Hematopoietic multipotent progenitor cell treated with erythropoietin and hydrocortisone succinate and interleukin-3 and kit ligand, for 17 days (in vitro differentiated cells): ENCODE results near the gene SSU72.
"Not testable (repeated sequence)": the region's sequence is repeated elsewhere in the genome, so short reads cannot be mapped to it uniquely, and the experiment has no call there.

Source experiments
- DNase-seq: peaks from one replicate; pipeline ENCODE4 v3.0.0-alpha.2; 2015; ENCODE audit warnings: low spot score

SSU72 gene

DNA sequence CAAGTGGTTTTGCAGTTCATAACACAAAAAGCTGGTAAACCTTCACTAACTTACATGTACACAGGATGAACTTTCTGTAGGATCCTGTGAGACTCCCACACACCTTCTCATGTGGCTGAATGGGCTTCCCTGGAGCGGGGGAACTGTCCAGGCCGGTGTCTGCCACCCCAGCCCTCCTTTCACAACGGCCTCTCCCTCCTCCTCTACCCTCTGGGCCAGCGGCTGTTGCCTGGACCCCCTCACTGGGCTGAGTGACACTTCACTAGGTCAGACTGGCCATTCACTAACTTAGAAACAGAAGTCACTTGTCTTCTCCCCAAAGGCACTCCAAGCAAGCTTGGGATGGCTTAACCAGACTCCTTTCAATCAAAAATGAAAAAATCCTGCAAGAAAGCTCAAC lies 16.1 kb downstream of the SSU72 start:
- no peak for DNase-seq

DNA sequence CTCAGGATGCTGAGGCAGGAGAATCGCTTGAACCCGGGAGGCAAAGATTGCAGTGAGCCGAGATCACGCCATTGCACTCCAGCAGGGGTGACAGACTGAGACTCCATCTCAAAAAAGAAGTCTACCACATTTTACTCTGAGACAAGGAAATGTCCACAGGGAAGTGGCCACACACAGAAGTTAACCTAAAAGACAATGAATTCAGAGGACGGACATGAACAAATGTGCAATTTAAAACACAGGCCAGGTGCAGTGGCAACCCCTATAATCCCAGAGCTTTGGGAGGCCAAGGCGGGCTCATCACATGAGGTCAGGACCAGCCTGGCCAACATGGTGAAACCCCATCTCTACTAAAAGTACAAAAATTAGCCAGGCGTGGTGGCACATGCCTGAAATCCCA lies 17.0 kb downstream of the SSU72 start:
- DNase-seq: not testable (repeated sequence)

DNA sequence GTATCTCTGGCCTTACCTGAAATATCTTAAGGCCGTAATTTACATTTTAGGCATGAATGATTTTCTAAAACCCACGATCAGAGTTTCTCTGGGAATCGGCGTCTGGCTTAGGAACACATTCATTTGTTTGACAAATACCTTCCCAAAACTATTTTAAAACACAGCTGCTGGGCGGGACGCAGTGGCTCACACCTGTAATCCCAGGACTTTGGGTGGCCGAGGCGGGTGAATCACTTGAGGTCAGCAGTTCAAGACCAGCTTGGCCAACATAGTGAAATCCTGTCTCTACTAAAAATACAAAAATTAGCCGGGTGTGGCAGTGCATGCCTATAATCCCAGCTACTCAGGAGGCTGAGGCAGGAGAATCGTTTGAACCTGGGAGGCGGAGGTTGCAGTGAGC lies 17.7 kb downstream of the SSU72 start:
- not testable (repeated sequence) for DNase-seq

DNA sequence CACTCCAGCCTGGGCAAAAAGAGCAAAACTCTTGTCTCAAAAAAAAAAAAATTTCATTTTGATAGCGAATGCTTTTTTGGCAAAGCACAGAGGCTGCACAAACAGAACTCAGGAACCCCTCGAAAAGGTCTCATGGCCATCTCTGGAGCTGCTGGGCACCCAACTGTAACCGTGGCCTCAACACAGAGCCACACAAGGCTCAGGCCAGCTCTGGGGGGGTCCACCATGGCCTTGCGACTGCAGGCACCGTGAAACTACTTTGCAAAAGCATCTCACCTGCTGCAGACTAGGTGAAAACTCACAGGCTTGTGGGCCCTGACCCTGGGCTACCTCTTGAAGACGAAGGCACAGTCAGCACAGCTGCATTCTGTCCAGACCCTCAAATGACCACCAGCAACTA lies 18.2 kb downstream of the SSU72 start:
- DNase-seq: no peak

DNA sequence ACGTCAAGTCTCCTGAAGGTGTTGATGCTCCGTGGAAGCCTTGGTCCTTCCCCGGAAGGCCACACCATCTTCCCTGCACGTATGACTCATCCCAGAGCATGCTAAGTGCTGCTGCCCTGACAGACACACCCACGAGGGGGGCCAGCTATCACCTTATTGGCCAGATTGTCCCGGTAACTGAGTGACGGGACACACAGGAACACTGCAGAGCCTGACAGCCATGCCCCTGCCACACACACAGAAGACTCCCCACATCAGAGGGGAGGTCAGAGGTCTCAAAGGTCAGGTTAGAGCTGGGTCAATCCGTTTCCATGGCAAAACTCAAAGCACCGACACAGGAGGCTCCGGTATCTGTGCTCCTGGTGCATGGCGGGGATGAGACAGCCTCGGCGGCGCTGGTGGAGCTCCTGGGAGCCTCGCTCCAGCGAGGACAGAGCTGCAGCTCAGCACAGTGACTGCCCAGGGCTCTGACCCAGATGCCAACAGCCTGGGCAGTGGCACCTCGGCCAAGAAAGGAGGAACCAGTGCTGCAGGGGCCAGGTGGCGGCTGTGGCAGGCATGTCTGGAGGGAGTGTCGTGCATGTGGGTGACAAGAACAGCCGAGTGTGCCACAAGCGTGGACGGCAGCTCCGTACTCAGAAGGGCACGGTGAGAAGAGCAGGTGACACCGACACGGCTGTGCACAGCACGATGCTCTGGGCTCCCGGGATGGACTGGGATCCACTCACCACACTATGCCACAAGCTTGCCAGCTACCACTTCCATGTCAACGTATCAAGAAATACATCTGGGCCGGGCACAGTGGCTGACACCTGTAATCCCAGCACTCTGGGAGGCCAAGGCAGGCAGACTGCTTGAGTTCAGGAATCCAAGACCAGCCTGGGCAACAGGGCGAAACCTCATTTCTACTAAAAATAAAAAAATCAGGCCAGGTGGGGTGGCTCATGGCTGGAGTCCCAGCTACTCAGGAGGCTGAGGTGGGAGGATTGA lies 19.4 kb downstream of the SSU72 start:
- no peak for DNase-seq

DNA sequence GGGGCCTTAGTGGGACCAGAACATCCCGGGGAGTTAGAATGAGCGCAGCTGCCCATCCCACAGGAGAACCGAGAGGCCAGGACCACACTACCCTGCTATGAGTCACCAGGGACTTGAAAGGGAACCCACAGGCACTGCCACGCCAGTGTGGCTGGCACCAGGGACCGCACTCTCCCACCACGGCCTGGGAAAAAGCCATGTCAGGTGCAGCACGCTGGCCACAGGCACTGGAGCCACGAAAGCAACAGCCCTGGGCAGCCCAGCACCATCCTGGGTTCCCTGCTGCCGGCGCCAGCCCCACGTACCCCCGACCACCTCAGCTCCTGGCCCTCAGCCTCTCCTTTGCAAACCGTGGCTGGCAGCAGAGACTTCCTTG lies 20.1 kb downstream of the SSU72 start:
- DNase-seq: no peak

DNA sequence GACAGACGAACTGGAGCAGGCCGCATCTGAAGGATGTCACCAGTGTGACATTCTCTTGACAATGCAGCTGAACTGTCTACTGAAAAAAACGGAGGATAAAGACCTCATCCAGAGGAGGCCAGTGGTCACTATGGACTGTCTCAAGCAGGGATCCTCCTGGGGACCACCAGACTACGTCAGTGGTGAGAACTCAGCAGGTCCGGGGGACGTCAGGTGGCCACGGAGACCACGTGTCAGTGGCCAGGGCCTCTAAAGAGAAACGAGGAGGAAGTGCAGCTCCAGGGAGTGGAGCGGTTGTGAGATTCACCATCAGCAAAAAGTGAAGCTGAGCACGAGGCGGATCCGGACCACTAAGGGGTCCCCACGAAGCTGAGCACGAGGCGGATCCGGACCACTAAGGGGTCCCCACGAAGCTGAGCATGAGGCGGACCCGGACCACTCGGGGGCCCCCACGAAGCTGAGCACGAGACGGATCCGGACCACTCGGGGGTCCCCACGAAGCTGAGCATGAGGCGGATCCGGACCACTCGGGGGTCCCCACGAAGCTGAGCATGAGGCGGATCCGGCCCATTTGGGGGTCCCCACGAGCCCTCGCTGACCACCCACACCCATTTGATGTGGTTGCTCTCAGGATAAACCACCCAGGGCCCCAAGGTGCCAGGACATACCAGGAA lies 20.7 kb downstream of the SSU72 start:
- no peak for DNase-seq

DNA sequence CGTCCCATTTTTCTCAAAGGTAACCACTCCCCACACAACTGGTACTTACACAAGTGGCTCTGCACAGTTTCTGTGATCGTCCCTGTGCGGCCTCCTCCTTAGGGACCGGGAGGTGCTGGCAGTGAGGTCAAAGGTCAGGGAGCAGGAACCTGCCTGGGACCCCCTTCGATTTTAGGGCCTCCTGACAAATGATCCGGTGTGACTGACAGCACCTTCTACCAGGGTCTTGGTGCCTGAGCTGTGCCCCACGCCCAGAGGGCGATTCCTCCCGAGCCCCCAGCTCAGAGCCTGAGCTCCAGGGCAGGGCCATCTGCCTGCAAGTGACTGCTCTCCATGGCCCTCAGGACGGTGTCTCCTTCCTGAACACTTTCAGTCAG lies 22.4 kb downstream of the SSU72 start:
- no peak for DNase-seq

DNA sequence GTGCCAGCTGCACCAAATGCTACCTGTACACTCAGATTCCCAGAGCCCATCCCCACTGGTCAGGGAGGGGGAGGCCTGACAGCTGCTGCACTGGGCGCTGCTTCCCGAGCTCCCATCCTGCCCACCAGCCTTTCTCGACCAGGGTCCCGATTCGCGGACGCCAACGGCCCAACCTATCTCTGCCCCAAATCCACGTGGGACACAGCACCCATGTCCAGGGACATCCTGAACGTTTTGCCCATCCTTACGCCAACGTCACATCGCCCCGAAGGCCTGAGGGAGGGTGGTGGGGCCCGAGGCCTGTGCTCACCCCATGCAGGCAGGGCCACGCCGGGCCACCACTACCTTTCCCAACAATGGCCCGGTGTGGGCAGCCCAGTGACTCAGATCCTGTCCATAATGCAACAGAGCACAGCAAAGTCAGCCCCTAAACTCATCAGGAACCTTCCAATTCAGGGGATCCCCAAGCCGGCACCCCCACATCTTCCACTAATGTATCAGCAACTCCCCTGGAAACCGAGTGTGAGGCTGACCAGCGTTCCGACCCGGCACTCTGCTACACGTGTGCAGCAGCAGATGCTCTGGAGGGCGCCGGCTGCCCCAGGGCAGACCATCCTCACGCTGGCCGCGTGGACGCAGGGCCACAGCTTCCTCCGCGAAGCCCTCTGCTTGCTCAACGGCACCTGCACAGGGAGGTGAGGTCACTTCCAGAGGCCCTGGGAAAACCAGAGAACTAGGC lies 23.0 kb downstream of the SSU72 start:
- DNase-seq: no peak

DNA sequence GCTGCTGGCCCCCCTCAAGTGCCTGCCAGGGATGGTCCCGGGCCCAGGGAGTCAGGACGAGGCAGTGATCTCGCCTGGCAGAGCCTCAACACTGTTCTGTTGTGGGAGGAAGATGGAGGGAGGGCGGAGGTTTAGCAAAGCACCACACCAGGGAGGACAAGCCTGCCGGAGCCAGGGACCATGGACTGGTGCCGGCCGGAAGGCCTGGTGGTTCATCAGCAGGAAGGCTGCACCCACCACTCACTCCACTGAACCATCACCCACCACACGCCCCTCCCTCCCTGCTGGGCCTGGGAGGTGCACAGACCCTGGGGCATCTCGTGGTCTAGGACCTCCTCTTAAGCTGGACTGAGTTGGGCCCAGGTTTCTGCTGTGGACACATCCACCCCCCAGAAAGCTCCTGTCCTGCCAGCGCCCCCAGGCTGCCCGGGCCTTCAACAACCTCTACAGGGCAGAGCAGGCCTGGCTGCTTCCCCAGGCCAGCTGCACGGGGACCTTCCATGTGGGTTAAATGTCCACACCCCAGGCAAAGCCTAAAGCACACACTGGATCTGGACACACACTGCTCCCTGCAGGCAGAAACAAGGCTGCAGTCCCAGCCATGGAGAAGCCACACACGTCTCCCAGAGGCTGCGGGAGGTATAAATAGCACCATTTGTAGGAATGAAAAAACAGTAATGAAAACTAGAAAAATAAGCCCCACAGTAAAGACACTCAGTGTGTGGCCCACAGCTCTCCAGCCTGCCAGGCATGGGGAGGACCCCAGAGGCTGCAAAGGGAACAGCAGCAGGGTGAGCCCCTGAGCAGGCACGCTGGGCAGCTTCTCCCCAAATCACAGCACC lies 23.9 kb downstream of the SSU72 start:
- DNase-seq: no peak

DNA sequence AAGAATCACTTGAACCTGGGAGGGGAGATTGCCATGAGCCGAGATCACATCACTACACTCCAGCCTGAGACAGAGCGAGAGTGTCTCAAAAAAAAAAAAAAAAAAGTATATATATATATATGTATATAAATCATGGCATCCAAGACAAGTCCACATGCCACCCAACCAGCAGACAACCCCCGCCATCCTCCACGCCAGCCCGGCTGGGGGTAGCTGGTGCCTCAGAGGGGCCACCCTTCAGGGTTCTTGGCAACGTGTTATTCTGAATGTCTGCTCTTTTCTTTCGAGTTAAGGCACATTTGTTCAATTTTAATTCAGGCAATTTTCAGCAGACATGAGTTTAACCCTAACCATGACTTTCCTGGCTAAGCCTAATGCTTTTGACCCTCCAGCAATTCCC lies 24.6 kb downstream of the SSU72 start:
- no peak for DNase-seq

DNA sequence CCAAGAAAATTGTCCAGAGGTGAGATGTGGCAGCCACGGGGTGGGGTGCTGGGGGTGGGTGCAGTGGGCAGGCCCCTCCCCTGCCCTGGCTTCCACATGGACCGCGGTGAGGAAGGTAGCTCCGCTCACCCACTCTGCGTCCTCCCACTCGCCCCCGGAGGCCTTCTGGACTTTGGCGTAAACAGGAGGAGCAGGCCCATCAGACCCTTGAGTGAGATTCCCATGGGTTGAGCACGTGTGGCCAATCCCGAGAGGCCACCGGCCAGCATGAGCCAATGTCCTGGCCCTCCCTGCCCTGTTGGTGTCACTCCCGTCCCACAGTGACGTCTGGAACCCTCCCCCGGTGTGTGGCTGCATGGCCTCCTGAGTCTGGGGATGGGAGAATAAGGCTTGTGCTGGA lies 26.1 kb downstream of the SSU72 start:
- DNase-seq: no peak

DNA sequence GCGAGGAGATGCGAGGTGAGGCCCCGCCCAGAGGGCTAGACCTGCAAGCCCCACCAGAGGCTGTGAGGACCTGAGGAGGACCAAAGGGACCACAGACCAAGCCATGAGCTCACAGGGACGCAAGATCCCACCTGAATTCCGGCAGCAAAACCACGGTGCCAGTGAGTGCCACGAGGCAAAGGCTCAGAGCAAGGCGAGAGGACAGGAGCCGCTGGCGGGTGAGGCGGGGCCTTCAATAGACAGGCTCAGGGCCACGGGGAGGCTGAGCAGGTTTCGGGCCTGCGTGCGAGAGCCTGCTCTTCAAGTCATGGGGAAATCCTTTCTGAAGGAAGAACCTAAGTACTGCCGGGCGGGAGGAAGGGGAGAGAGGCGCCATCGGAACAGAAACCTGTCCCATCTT lies 27.2 kb downstream of the SSU72 start:
- DNase-seq: no peak

DNA sequence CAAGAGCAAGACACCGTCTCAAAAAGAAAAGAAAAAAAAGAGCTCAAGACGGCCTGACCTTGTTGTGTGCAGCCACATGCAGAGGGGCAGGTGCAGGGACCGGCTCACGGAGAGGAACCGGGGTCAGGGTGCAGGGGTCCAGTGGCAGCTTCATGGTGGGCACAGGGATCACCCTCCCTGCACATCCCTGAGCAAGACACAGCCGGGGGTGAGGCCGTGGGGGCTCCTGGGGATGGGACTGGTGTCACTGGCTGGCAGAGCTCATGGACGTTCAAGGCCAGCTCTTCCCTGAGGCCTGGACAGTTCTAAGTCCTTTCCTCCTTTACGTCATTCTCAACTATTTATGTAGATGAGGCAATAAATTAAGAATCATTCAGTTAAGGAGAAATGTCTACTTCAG lies 27.7 kb downstream of the SSU72 start:
- DNase-seq: no peak

DNA sequence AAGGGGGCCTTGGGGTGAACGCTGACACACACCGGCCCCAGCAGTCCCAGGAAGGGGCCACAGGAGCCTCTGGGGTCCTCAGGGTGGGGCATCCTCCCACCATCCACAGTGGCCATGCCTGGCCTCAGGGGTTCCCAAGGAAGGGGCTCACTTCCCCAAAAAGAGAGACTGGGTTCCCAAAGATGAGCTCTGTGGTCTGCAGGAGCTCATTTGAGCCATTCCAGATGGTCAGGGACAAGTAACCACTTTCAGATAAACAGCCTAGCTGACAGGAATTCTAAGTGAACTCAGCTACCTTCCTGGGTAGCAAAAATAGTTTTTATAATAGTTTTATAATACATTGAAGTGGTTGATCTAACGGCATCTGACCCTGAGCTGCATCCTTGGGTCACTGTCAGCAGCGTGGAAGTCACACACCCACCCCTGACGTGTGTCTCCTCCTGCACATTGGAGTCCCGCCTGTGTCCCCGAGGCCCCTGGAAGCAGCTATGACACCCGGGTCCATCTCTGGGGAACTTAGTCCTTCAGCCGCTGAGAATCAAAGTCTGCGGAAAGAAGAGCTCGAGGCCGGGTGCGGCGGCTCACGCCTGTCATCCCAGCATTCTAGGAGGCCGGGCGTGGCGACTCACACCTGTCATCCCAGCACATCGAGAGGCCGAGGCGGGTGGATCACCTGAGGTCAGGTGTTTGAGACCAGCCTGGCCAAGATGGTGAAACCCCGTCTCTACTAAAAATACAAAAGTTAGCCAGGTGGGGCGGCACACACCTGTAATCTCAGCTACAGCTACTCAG lies 28.5 kb downstream of the SSU72 start:
- no peak for DNase-seq

DNA sequence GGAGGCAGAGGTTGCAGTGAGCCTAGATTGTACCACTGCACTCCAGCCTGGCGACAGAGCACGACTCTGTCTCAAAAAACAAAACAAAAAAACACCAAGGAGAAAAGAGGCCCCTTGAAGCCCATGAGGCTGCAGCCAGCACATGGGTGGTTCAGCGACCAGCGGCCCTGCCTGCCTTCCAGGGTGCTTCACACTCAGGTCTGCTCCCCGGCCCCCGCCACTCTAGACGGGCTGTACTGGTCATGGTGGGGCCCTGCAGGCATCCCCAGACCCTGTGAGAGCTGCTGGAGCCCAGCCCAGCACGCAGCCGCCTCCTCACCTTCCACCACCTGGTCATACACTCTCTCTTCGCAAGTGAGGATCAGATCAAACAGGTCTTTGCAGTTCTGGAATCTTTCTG lies 30.1 kb downstream of the SSU72 start:
- DNase-seq: no peak

DNA sequence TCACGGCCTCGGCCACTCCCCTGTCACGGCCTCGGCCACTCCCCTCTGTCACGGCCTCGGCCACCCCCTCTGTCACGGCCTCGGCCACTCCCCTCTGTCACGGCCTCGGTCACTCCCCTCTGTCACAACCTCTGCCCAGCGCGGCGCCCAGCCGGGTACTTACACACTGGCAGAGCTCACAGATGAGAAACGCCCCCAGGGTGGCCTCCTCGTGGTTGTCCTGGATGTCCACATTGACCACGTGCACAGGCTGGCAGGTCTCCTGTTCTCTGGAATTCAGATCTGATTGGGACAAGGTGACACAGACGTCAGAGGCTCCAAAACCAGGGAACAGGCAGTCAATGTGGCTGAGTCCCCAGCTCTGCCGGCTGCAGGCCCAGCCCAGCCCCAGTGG lies 31.0 kb downstream of the SSU72 start:
- DNase-seq: no peak

DNA sequence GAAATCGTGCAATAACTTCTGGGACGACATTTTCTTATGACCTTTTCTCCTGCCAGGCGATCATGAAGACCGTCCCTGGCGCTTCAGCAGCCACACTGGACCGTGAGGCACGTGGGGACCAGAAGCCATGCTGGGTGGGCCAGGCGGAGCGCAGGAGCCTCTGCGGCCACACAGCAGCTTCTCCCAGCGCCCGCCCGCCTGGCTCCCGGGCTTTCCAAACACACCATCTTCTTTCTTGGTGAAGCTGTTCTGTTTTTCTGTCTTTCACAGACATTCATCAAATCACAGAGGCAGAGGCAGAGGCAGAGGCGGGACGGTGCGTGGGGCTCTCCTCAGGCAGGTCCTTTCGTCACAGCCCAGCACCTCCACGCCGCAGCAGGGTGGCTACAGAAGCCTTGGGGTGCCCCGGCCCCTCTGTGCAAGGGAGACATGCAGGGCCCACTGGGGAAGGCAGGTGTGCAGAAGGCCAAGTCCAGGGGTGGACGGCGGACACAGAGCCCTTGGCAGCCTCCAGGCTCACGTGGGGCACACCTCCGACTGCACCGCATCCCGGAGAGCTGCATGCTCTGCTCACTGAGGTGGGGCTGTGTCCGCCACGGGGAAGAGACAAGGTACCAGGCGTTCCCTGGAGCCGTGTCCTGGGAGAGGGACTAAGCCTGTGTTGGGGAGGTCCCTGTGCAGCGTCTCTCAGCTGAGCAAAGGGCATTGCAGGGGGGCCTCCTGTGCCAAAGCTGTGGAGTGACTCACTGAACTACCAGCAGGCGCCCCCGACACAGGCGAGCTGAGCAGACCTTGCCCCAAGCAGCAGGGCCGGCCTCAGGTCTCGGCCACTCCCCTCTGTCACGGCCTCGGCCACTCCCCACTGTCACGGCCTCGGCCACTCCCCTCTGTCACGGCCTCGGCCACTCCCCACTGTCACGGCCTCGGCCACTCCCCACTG lies 31.6 kb downstream of the SSU72 start:
- DNase-seq: no peak

DNA sequence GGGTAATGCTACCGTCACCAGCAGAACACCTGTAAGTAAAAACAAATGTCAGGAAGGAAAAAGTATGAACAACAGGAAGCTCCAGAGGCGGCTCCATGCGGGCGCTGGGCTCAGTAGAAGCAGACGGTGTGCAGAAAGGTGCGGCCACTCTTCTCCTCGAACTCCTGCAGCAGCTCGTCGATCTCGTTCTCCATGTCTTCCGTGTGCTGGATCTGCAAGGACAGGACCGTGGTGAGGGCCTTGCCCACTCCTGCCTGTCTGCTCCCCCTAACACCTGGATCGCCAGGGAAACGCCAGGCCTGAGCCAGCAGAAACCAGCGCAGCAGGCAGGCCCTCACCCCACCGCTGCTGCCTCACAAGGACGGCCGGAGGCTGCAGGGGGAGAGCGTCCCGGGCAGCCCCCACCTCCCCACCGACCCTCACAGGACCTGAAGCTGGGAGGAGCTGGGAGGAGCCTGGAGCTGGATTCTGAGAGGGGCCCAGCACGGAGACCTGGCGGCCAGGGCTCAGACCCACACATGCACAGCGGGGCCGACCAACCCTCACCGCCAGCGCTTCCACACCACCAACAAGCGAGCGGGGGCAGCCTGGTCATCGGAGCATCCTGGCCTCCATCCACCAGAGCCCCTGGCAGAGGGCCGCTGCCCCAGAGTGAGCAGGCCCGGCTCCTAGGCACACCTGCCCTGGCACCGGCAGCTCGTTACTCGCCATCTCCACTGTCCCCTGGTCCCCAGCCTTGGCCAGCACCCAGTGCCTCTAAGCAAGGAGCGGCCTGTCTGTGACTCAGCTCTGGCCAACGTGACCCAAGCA lies 32.5 kb downstream of the SSU72 start:
- no peak for DNase-seq
